Brain microvascular endothelial cell (primary cell): Measurements from ENCODE around the gene ARHGAP10.

ENCODE experiments used
- DNase-seq: peaks from one replicate; pipeline ENCODE4 v3.0.0-alpha.2; 2020
- H3K27ac ChIP-seq: fragments of 250-450 bp; sonication (Bioruptor Pico); 2 replicates; pipeline ENCODE4 v1.5.1; 2020; ENCODE audit warnings: mild to moderate bottlenecking, moderate library complexity
- H3K27me3 ChIP-seq: fragments of 250-450 bp; sonication (Bioruptor Pico); replicated peaks from 2 replicates; pipeline ENCODE4 v1.5.1; 2020; ENCODE audit warnings: mild to moderate bottlenecking
- H3K36me3 ChIP-seq: fragments of 250-450 bp; sonication (Bioruptor Pico); replicated peaks from 2 replicates; pipeline ENCODE4 v1.5.1; 2020; ENCODE audit warnings: mild to moderate bottlenecking
- H3K4me3 ChIP-seq: 2 replicates; pipeline ENCODE4 v1.5.1; 2011; ENCODE audit warnings: low read depth, mild to moderate bottlenecking, control low read depth, low read length, moderate library complexity
- CTCF ChIP-seq: IDR thresholded peaks from 2 replicates; pipeline ENCODE4 v1.5.1; 2011; ENCODE audit warnings: low read depth, mild to moderate bottlenecking, moderate library complexity, low read length, control low read depth, inconsistent platforms; ENCODE audit errors: missing control alignments
- in situ Hi-C: cut with HindIII; loops from 2 replicates; pipeline ENCODE4 v1.10.0; 2017; ENCODE audit warnings: low sequenced_read_pairs, low pct_ligation_motif_present

Gene ARHGAP10

DNA sequence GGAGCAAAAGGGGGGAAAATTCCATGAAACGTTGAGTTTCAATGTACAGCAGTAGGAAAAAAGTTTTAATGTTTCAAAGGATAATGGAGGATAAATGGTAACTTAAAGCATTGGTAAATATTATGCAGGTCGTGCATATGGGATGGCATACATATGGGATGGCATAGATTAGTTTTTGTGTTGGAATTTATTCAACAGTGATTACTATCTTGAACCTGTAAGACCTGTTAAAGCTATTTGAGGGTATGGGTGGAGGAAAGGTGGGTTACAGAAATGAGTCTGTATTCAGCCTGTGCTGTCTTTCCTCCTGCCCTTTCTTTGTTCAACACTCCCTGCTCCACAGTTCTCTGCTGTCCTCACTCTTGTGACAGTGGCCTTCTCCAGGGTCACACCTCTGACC is 54.6 kb downstream of the ARHGAP10 start:
- H3K4me3 ChIP-seq: no peak overlapping the region
- DNase-seq: no peak
- no peaks in the 10 kb centered on the region for H3K27me3 ChIP-seq
- H3K27ac ChIP-seq: no peak overlapping the region
- H3K36me3 ChIP-seq: no peaks in the 10 kb centered on the region
- TF ChIP-seq CTCF: no peak
- in situ Hi-C loops: no loop called here

GRCh38 chr4:147787204-147787603 is 55.3 kb downstream of the ARHGAP10 start:
- in situ Hi-C loops: no loop called here
- TF ChIP-seq CTCF: no peak
- H3K27me3 ChIP-seq: no peaks in the 10 kb centered on the region
- DNase-seq: peak; percentile 53
- no peak overlapping the region for H3K4me3 ChIP-seq
- H3K27ac ChIP-seq: no peak overlapping the region
- H3K36me3 ChIP-seq: no peaks in the 10 kb centered on the region

GRCh38 chr4:147788791-147789190 is 56.9 kb downstream of the ARHGAP10 start:
- Histone ChIP-seq H3K27me3 (no peaks in the 10 kb centered on the region), H3K36me3 (no peaks in the 10 kb centered on the region), H3K27ac (no peak overlapping the region), H3K4me3 (no peak overlapping the region)
- in situ Hi-C loops: no loop called here
- no peak for DNase-seq
- no peak for TF ChIP-seq CTCF

DNA sequence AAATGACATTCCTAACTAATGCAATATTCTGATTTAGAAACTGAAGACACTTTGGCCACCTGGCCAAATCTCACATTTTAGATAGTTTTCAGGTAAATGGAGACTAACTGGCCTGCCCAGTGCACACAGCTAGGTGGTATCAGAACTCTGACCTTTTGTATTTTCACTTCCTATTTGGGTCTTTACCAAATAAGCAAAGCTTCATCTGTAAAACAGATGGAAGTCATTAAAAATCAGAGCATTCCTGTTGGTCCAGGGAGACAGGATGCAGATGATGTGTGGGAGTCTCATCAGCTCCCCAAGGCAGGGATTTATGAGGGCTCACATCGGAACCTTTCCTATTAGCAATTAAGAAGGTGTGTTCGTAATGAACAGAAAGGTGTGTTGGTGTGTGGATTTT is 57.7 kb downstream of the ARHGAP10 start:
- no peaks in the 10 kb centered on the region for H3K27me3 ChIP-seq
- no peak overlapping the region for H3K4me3 ChIP-seq
- in situ Hi-C loops: no loop called here
- no peak overlapping the region for H3K27ac ChIP-seq
- no peak for DNase-seq
- TF ChIP-seq CTCF: no peak
- no peaks in the 10 kb centered on the region for H3K36me3 ChIP-seq

DNA sequence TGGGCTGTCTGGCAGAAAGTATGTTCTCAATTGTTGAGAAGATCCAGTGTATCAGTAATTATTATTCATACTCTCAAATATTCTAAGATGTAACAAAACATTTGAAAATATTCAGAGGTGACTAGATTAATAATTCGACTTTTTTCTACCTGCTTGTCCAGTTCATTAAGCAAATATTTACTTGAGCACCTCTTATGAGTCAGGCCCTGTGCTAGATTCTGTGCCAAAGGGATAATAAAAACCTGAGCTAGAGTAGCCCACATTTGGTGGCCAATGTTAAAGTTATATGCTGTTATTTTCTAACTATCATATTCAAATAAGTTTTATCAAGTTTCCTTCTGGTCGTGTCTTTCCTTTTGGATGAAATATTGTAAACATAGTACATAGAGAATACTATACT is 58.5 kb downstream of the ARHGAP10 start:
- in situ Hi-C loops: no loop called here
- Histone ChIP-seq H3K4me3 (no peak overlapping the region), H3K36me3 (no peaks in the 10 kb centered on the region), H3K27me3 (no peaks in the 10 kb centered on the region), H3K27ac (no peak overlapping the region)
- TF ChIP-seq CTCF: no peak
- DNase-seq: no peak

GRCh38 chr4:147791341-147791740 is 59.5 kb downstream of the ARHGAP10 start:
- Histone ChIP-seq H3K36me3 (no peaks in the 10 kb centered on the region), H3K27me3 (no peaks in the 10 kb centered on the region), H3K4me3 (no peak overlapping the region), H3K27ac (no peak overlapping the region)
- no peak for TF ChIP-seq CTCF
- in situ Hi-C loops: no loop called here
- DNase-seq: no peak
